ENCODE measurements around the gene MANEAL.

Gene MANEAL

DNA sequence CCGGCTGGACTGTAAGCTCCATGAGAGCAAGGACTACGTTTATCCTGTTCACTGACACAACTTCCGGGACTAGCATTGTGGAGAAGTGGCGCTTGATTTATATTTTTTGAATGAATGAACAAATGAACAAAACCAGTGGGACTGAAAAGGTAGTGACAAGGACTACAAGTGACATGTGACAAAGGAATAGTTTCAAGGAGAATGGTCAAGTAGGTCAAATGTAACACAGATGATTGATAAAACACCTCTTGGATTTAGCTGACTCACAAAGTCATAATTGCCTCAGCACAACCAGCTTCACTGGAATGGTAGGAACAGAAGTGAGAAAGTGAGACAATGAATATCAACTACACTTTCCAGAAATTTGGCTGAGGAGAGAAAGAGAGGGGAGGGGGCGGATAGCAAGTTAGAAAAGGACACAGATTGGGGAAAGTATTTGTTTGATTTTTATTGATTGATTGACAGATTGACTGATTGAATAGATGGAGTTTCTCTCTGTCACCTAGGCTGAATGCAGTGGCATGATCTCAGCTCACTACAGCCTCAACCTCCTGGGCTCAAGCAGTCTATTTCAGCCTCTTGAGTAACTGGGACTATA is 51.5 kb downstream of the MANEAL start:
- no peak overlapping the region for H3K4me3 Mint-ChIP-seq
- H3K27ac Mint-ChIP-seq (ENCODE audit: low read depth) = peak overlapping the region; percentile 7
- H3K36me3 Mint-ChIP-seq (ENCODE audit: insufficient read depth) = peaks cover 9% of the 10 kb centered on the region

GRCh38 chr1:37845786-37846185 is 52.1 kb downstream of the MANEAL start:
- ATAC-seq (replicated peaks; ENCODE audit: extremely low read depth, poor library complexity, severe bottlenecking) (no peak), DNase-seq (ENCODE audit: low spot score in 2 of 2) (no peak)
- Mint-ChIP-seq H3K9me3 (no peaks in the 10 kb centered on the region), H3K4me1 (peaks cover 43% of the 10 kb centered on the region), H3K27me3 (no peaks in the 10 kb centered on the region), H3K36me3 (ENCODE audit: insufficient read depth) (peaks cover 8% of the 10 kb centered on the region), H3K4me3 (no peak overlapping the region), H3K27ac (ENCODE audit: low read depth) (no peak overlapping the region)

More for the DNA sequence above, 51.5 kb downstream of the MANEAL start:
- ATAC-seq (replicated peaks; ENCODE audit: extremely low read depth, poor library complexity, severe bottlenecking) (no peak), DNase-seq (ENCODE audit: low spot score in 2 of 2) (no peak)
- no peaks in the 10 kb centered on the region for H3K9me3 Mint-ChIP-seq
- peaks cover 43% of the 10 kb centered on the region for H3K4me1 Mint-ChIP-seq
- H3K27me3 Mint-ChIP-seq = no peaks in the 10 kb centered on the region

- no peak for DNase-seq (ENCODE audit: low spot score in 2 of 2)
- Mint-ChIP-seq H3K4me1 (peaks cover 43% of the 10 kb centered on the region), H3K27ac (ENCODE audit: low read depth) (peak overlapping the region; percentile 73), H3K27me3 (no peaks in the 10 kb centered on the region), H3K36me3 (ENCODE audit: insufficient read depth) (peaks cover 8% of the 10 kb centered on the region), H3K9me3 (no peaks in the 10 kb centered on the region), H3K4me3 (peak overlapping the region; percentile 21)
- no peak for ATAC-seq (replicated peaks; ENCODE audit: extremely low read depth, poor library complexity, severe bottlenecking)
Observed at GRCh38 chr1:37846647-37847339, 53.1 kb downstream of the MANEAL start.

- H3K27me3 Mint-ChIP-seq = no peaks in the 10 kb centered on the region
- H3K36me3 Mint-ChIP-seq (ENCODE audit: insufficient read depth) = peaks cover 16% of the 10 kb centered on the region
- DNase-seq (ENCODE audit: low spot score in 2 of 2) (no peak), ATAC-seq (replicated peaks; ENCODE audit: extremely low read depth, poor library complexity, severe bottlenecking) (no peak)
- H3K27ac Mint-ChIP-seq (ENCODE audit: low read depth) = no peak overlapping the region
- H3K4me1 Mint-ChIP-seq = peaks cover 30% of the 10 kb centered on the region
- H3K9me3 Mint-ChIP-seq = no peaks in the 10 kb centered on the region
- no peak overlapping the region for H3K4me3 Mint-ChIP-seq
Observed at GRCh38 chr1:37849480-37849879, 55.8 kb downstream of the MANEAL start.

DNA sequence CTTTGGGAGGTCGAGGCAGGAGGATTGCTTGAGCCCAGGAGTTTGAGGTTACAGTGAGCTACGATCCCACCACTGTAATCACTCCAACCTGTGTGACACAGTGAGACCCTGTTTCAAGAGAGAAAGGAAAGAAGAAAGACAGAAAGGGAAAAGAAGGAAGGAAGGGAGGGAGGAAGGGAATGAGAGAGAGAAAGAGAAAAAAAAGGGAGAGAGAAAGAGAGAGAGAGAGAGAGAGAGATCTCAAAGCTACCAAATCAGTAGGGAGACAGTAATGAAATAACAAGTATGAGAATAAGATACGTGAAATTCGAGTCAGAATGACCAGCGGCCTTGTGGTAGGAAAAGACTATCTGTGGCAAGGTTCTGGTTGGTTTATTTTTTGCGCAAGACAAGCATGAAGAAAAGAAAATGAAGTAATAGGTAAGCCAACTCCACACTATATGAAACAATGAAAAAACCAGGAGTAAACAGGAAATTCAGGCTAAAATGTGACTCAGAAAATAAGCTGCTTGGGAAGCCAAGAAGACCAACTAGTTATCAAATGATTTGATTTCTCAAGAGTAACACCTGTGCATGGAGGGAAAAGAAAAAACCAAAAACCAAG is 56.8 kb downstream of the MANEAL start:
- ATAC-seq (replicated peaks; ENCODE audit: extremely low read depth, poor library complexity, severe bottlenecking) = no peak
- Mint-ChIP-seq H3K36me3 (ENCODE audit: insufficient read depth) (peaks cover 13% of the 10 kb centered on the region), H3K4me1 (peaks cover 30% of the 10 kb centered on the region), H3K27me3 (no peaks in the 10 kb centered on the region), H3K9me3 (no peaks in the 10 kb centered on the region), H3K27ac (ENCODE audit: low read depth) (no peak overlapping the region), H3K4me3 (no peak overlapping the region)
- DNase-seq (ENCODE audit: low spot score in 2 of 2) = no peak

Data from central memory CD8-positive, alpha-beta T cell (primary cell).